RWPE2 (cell line): ENCODE results near the gene SAFB2.

ENCODE experiments used
- ATAC-seq: fragments of 200-7000 bp; cut with Tn5 transposase; 3 replicates; pipeline ENCODE4 v1.9.1; 2021; ENCODE audit warnings: low read depth
- DNase-seq: peaks from one replicate; pipeline ENCODE4 v3.0.0-alpha.2; 2020; ENCODE audit warnings: low spot score
- H3K27ac ChIP-seq: fragments of 450-650 bp; 2 replicates; pipeline ENCODE4 v1.5.1; 2017; ENCODE audit warnings: mild to moderate bottlenecking; ENCODE audit not compliant: poor library complexity, severe bottlenecking
- H3K27me3 ChIP-seq: fragments of 250-450 bp; sonication (Bioruptor Pico); 2 replicates; pipeline ENCODE4 v1.5.1; 2021; ENCODE audit warnings: mild to moderate bottlenecking, moderate library complexity; ENCODE audit not compliant: insufficient read depth, poor library complexity, severe bottlenecking
- H3K36me3 ChIP-seq: fragments of 250-450 bp; sonication (Bioruptor Pico); 2 replicates; pipeline ENCODE4 v1.5.1; 2020; ENCODE audit warnings: low read depth, mild to moderate bottlenecking, moderate library complexity
- H3K4me1 ChIP-seq: fragments of 250-450 bp; sonication (Bioruptor Pico); 2 replicates; pipeline ENCODE4 v1.5.1; 2021; ENCODE audit warnings: mild to moderate bottlenecking, moderate library complexity; ENCODE audit not compliant: insufficient read depth, poor library complexity, severe bottlenecking
- H3K4me3 ChIP-seq: fragments of 250-450 bp; sonication (Bioruptor Pico); 2 replicates; pipeline ENCODE4 v1.5.1; 2021; ENCODE audit warnings: mild to moderate bottlenecking, moderate library complexity; ENCODE audit not compliant: severe bottlenecking
- H3K9me3 ChIP-seq: fragments of 250-450 bp; sonication (Bioruptor Pico); 2 replicates; pipeline ENCODE4 v1.5.1; 2021; ENCODE audit warnings: mild to moderate bottlenecking, moderate library complexity; ENCODE audit not compliant: severe bottlenecking
- TF ChIP-seq, protein P1 (sequence below): fragments of 450-650 bp; IDR thresholded peaks from one replicate; pipeline ENCODE4 v1.5.1; 2017; ENCODE audit warnings: mild to moderate bottlenecking, moderate library complexity; ENCODE audit not compliant: poor library complexity, severe bottlenecking

SAFB2 gene

GRCh38 chr19:5590865-5591154, 31.8 kb downstream of the SAFB2 start:
- no peak for ATAC-seq
- Histone ChIP-seq H3K4me1 (no peaks in the 10 kb centered on the region), H3K9me3 (no peaks in the 10 kb centered on the region), H3K4me3 (no peak overlapping the region), H3K27ac (no peak overlapping the region), H3K36me3 (peaks cover 61% of the 10 kb centered on the region), H3K27me3 (no peaks in the 10 kb centered on the region)
- TF ChIP-seq, protein P1, sequence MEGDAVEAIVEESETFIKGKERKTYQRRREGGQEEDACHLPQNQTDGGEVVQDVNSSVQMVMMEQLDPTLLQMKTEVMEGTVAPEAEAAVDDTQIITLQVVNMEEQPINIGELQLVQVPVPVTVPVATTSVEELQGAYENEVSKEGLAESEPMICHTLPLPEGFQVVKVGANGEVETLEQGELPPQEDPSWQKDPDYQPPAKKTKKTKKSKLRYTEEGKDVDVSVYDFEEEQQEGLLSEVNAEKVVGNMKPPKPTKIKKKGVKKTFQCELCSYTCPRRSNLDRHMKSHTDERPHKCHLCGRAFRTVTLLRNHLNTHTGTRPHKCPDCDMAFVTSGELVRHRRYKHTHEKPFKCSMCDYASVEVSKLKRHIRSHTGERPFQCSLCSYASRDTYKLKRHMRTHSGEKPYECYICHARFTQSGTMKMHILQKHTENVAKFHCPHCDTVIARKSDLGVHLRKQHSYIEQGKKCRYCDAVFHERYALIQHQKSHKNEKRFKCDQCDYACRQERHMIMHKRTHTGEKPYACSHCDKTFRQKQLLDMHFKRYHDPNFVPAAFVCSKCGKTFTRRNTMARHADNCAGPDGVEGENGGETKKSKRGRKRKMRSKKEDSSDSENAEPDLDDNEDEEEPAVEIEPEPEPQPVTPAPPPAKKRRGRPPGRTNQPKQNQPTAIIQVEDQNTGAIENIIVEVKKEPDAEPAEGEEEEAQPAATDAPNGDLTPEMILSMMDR: no peak
- DNase-seq: no peak

DNA sequence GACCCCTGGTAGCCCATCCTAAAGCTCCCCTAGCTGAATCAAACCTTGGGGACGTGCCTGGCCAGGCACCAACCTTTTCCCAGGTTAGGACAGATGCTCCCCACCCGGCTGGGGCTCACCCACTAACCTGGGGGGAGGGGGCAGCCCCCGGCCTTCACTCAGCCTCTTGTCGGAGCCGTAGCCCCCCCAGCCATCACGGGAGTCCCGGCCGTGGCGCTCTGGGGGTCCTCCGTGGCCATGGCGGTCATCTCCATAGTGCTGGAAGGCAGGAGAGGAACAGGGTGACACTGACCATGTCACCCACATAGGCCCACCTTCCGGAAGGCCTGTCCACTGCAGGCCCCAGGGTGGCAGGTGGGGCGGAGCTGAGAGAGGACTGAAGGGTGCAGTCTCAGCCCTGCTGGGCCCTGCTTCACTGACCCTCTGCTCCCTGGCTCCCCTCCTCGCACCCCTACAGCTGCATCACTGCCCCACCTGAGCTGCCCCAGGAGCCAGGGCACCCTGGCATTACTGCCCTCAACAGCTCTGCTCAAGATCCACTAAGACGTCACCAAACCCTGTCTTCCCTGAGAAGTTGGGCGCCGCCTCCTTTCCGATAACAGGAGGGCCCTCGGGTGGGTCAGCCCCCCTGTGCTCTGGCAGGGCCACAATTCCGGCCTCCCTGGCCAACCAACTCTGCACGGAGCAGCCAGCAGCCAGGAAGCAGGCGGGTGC, 32.3 kb downstream of the SAFB2 start:
- Histone ChIP-seq H3K27ac (no peak overlapping the region), H3K27me3 (no peaks in the 10 kb centered on the region), H3K36me3 (peaks cover 56% of the 10 kb centered on the region), H3K4me3 (no peak overlapping the region), H3K9me3 (no peaks in the 10 kb centered on the region), H3K4me1 (no peaks in the 10 kb centered on the region)
- no peak for ATAC-seq
- TF ChIP-seq, protein P1: no peak
- no peak for DNase-seq

DNA sequence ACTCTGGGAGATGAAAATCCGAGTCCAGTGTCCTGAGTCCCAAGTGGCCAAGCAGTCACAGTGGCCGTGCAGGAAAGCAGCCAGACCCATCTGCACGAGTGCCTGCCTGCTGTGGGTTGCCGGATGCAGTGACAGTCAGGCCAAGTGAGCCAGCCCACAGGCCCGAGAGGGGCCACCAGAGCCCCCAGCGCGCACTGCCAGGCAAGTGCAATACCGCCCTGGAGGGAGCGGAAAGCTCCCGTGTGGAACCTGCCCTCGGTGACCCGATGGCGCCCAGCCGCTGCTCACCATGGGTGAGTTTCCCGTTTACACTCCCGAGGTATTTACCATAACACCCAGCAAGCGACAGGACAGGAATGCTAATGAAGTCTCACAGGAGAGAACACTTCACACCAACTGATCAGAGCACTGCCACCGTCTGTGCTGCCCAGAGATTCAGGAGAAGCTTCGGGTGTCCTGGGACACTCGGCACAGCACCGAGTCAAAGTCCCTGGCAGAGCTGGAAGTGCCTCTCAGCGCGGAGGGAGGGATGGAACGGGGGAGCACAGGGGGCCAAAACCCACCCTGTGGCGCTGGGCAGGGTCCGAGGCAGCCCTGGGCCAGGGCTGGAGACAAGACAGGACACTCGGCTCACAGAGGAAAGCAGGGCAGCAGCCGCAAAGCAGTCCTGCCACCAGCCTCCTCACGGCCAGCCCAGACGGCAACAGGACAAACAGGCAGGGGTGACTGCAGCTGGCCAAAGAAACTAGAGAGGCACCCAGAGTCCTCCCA, 33.5 kb downstream of the SAFB2 start:
- ATAC-seq: no peak; the same call in 2 of the 3 replicates
- H3K36me3 ChIP-seq: peaks cover 44% of the 10 kb centered on the region

DNA sequence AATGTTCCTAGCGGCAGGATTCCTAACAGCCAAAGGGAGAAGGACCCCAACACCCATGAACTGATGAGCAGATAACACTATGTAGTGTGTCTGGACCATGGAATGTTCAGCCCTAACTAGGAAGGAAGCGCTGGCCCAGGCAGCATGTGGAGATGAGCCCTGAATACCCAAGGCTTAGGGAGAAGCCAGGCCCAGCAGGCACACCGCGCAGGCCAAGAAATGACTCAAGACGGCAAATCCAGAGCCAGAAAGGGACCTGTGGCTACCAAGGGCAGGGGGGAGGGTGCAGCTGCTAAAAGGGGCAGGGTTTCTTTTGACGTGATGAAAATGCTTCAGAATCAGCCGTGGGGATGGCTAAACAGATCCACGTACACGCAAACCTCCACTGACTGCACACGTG, 34.1 kb downstream of the SAFB2 start:
- H3K9me3 ChIP-seq: no peaks in the 10 kb centered on the region
- H3K27ac ChIP-seq: no peak overlapping the region
- TF ChIP-seq, protein P1: no peak
- H3K4me1 ChIP-seq: no peaks in the 10 kb centered on the region
- no peak for DNase-seq
- H3K36me3 ChIP-seq: peaks cover 42% of the 10 kb centered on the region
- no peaks in the 10 kb centered on the region for H3K27me3 ChIP-seq
- ATAC-seq: no peak
- no peak overlapping the region for H3K4me3 ChIP-seq

More for the DNA sequence above, 33.5 kb downstream of the SAFB2 start:
- H3K27me3 ChIP-seq: no peaks in the 10 kb centered on the region
- no peaks in the 10 kb centered on the region for H3K4me1 ChIP-seq
- no peak overlapping the region for H3K4me3 ChIP-seq
- no peak overlapping the region for H3K27ac ChIP-seq
- no peaks in the 10 kb centered on the region for H3K9me3 ChIP-seq
- TF ChIP-seq, protein P1: no peak
- DNase-seq: no peak

GRCh38 chr19:5587661-5588060, 34.9 kb downstream of the SAFB2 start:
- TF ChIP-seq, protein P1: no peak
- Histone ChIP-seq H3K4me3 (no peak overlapping the region), H3K27ac (no peak overlapping the region), H3K36me3 (peaks cover 35% of the 10 kb centered on the region), H3K9me3 (no peaks in the 10 kb centered on the region), H3K27me3 (no peaks in the 10 kb centered on the region), H3K4me1 (no peaks in the 10 kb centered on the region)
- DNase-seq (no peak), ATAC-seq (no peak)
